Muscle layer of duodenum (tissue), 2 donors: Measurements from ENCODE around the gene MALSU1.
A peak's percentile ranks its signal among the peaks of the same experiment; 100 is the strongest.

Experiments used
- H3K27ac ChIP-seq: one replicate; pipeline ENCODE4 v1.7.0; 2013; ENCODE audit warnings: mild to moderate bottlenecking, low read length
- H3K27me3 ChIP-seq: one replicate; pipeline ENCODE4 v1.7.0; 2013; ENCODE audit warnings: low read depth, mild to moderate bottlenecking, control low read depth, low read length
- H3K36me3 ChIP-seq, 2 donors: one replicate each; pipeline ENCODE4 v1.7.0; 2013; ENCODE audit warnings: low read length in 2 of 2, control low read depth in 1 of 2, mild to moderate bottlenecking in 1 of 2; ENCODE audit not compliant: insufficient read depth in 2 of 2, control insufficient read depth in 1 of 2
- H3K4me1 ChIP-seq, 2 donors: one replicate each; pipeline ENCODE4 v1.7.0; 2013; ENCODE audit warnings: low read length in 2 of 2, mild to moderate bottlenecking in 2 of 2, control low read depth in 1 of 2, moderate library complexity in 1 of 2; ENCODE audit not compliant: insufficient read depth in 2 of 2, control insufficient read depth in 1 of 2
- H3K4me3 ChIP-seq, 2 donors: one replicate each; pipeline ENCODE4 v1.7.0; 2013; ENCODE audit warnings: low read length in 2 of 2, low read depth in 1 of 2, mild to moderate bottlenecking in 1 of 2
- H3K9me3 ChIP-seq, 2 donors: one replicate each; pipeline ENCODE4 v1.7.0; 2013; ENCODE audit warnings: low read length in 2 of 2, control low read depth in 1 of 2, mild to moderate bottlenecking in 1 of 2; ENCODE audit not compliant: control insufficient read depth in 1 of 2
- donor health status: healthy.

Gene MALSU1

GRCh38 chr7:23290993-23291392 lies 8.1 kb upstream of the MALSU1 start:
- Histone ChIP-seq H3K36me3 (no peaks in the 10 kb centered on the region), H3K4me3 (no peak overlapping the region), H3K9me3 (no peaks in the 10 kb centered on the region), H3K27me3 (peaks cover 4% of the 10 kb centered on the region), H3K27ac (no peak overlapping the region), H3K4me1 (no peaks in the 10 kb centered on the region)

- Histone ChIP-seq H3K27ac (no peak overlapping the region), H3K36me3 (no peaks in the 10 kb centered on the region), H3K4me1 (no peaks in the 10 kb centered on the region)
Measured at GRCh38 chr7:23291957-23292560, 7.1 kb upstream of the MALSU1 start.

GRCh38 chr7:23292623-23293022 lies 6.5 kb upstream of the MALSU1 start:
- Histone ChIP-seq H3K27me3 (peaks cover 4% of the 10 kb centered on the region), H3K36me3 (no peaks in the 10 kb centered on the region), H3K4me1 (no peaks in the 10 kb centered on the region), H3K27ac (no peak overlapping the region), H3K9me3 (no peaks in the 10 kb centered on the region), H3K4me3 (no peak overlapping the region)

More at GRCh38 chr7:23291957-23292560, 7.1 kb upstream of the MALSU1 start:
- Histone ChIP-seq H3K4me3 (no peak overlapping the region), H3K27me3 (peaks cover 4% of the 10 kb centered on the region), H3K9me3 (no peaks in the 10 kb centered on the region)

- no peak overlapping the region for H3K4me3 ChIP-seq
- no peaks in the 10 kb centered on the region for H3K36me3 ChIP-seq
- no peaks in the 10 kb centered on the region for H3K9me3 ChIP-seq
- no peak overlapping the region for H3K27ac ChIP-seq
- no peaks in the 10 kb centered on the region for H3K4me1 ChIP-seq
- peaks cover 4% of the 10 kb centered on the region for H3K27me3 ChIP-seq
Measured at GRCh38 chr7:23293500-23294073, 5.6 kb upstream of the MALSU1 start.

- H3K4me1 ChIP-seq = no peaks in the 10 kb centered on the region
- peaks cover 4% of the 10 kb centered on the region for H3K27me3 ChIP-seq
- no peaks in the 10 kb centered on the region for H3K36me3 ChIP-seq
- no peak overlapping the region for H3K27ac ChIP-seq
- no peaks in the 10 kb centered on the region for H3K9me3 ChIP-seq
- H3K4me3 ChIP-seq = no peak overlapping the region
Measured at GRCh38 chr7:23294549-23295400, 4.4 kb upstream of the MALSU1 start.

- Histone ChIP-seq H3K9me3 (no peaks in the 10 kb centered on the region), H3K4me3 (no peak overlapping the region), H3K27ac (no peak overlapping the region), H3K4me1 (peaks cover 2% of the 10 kb centered on the region in 2 donors), H3K36me3 (no peaks in the 10 kb centered on the region), H3K27me3 (peaks cover 4% of the 10 kb centered on the region)
Measured at GRCh38 chr7:23295401-23295697, 3.8 kb upstream of the MALSU1 start.

- H3K27me3 ChIP-seq = peaks cover 4% of the 10 kb centered on the region
Measured at GRCh38 chr7:23298141-23298881, 828 bp upstream of the MALSU1 start.

GRCh38 chr7:23299770-23300300 lies 696 bp downstream of the MALSU1 start:
- Histone ChIP-seq H3K36me3 (peaks cover 0 to 1% of the 10 kb centered on the region in 2 donors), H3K4me3 (peak overlapping the region; percentile 85 to 95), H3K27me3 (no peaks in the 10 kb centered on the region), H3K9me3 (no peaks in the 10 kb centered on the region), H3K4me1 (peaks cover 9 to 22% of the 10 kb centered on the region in 2 donors), H3K27ac (peak overlapping the region; percentile 78)

More at GRCh38 chr7:23298141-23298881, 828 bp upstream of the MALSU1 start:
- Histone ChIP-seq H3K4me1 (peaks cover 9 to 22% of the 10 kb centered on the region in 2 donors), H3K9me3 (no peaks in the 10 kb centered on the region), H3K4me3 (peak overlapping the region; percentile 85 to 95), H3K27ac (peak overlapping the region; percentile 78), H3K36me3 (no peaks in the 10 kb centered on the region)

GRCh38 chr7:23306936-23307521 lies 7.9 kb downstream of the MALSU1 start:
- no peak overlapping the region for H3K27ac ChIP-seq
- H3K9me3 ChIP-seq = no peaks in the 10 kb centered on the region
- H3K4me3 ChIP-seq = no peak overlapping the region
- H3K27me3 ChIP-seq = no peaks in the 10 kb centered on the region
- peaks cover 0 to 4% of the 10 kb centered on the region in 2 donors for H3K4me1 ChIP-seq
- peaks cover 21 to 37% of the 10 kb centered on the region in 2 donors for H3K36me3 ChIP-seq

GRCh38 chr7:23308754-23309153 lies 9.6 kb downstream of the MALSU1 start:
- Histone ChIP-seq H3K9me3 (no peaks in the 10 kb centered on the region), H3K4me3 (no peak overlapping the region), H3K36me3 (peaks cover 21 to 37% of the 10 kb centered on the region in 2 donors), H3K27me3 (no peaks in the 10 kb centered on the region), H3K4me1 (no peaks in the 10 kb centered on the region), H3K27ac (no peak overlapping the region)
